ENCODE results near the gene ELL. TPM values are rescaled to one million over a fixed set of nuclear protein-coding genes. Genes with fewer than 3 reads are reported as not detected.

ELL gene
- total and polyA plus RNA-seq, 9 of the 15 experiments (the other 6 are each of a cell fraction or from before 2014, with no cell fraction given), result 0.24 to 22.5 (median 4.1) TPM

DNA sequence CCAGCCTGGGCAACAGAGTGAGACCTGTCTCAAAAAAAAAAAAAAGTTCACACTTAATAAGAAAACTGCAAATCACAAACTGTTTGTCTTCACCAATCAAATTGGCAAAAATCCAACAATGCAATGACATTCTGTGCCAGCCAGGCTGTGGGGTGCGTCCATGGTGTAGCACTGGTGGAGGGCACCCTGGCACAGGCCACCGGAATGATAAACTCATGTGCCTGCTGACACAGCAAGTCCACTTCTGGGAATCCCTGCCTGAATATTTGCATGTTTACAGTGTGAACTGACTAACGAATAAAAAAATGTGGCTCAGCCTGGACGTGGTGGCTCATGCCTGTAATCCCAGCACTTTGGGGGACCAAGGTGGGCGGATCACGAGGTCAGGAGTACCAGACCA, 122.9 kb downstream of the ELL start:
- Histone ChIP-seq H3K9me1 (ENCODE audit: control insufficient read depth, insufficient read depth, low read length) (no peaks in the 10 kb centered on the region), H3K27ac (ENCODE audit: extremely low read depth, low read depth, low read length) (no peak overlapping the region), H3K36me3 (ENCODE audit: control insufficient read depth, insufficient read depth, low read length) (no peaks in the 10 kb centered on the region), H3K27me3 (ENCODE audit: control insufficient read depth in 2 of 2, insufficient read depth in 2 of 2, low read length in 2 of 2) (no peaks in the 10 kb centered on the region), H3K4me3 (no peak overlapping the region), H4K20me1 (replicated peaks; ENCODE audit: control insufficient read depth, insufficient read depth, low read length) (no peaks in the 10 kb centered on the region), H3K9me3 (replicated peaks; ENCODE audit: control insufficient read depth, insufficient read depth, low read depth, low read length) (no peaks in the 10 kb centered on the region), H3K79me2 (ENCODE audit: control insufficient read depth, insufficient read depth, low read length) (no peaks in the 10 kb centered on the region), H2AFZ (ENCODE audit: low read depth, low read length) (no peak overlapping the region), H3K4me2 (ENCODE audit: insufficient read depth, low read length) (no peak overlapping the region), H3K9ac (ENCODE audit: insufficient read depth in 1 of 2, low read depth in 2 of 2, low read length in 2 of 2) (peak overlapping the region in 1 of 2 experiments; percentile 1; a peak in 1 of 4 replicates), H3K4me1 (replicated peaks in 1 of 2; ENCODE audit: control insufficient read depth in 2 of 2, insufficient read depth in 2 of 2, low read length in 2 of 2) (peaks cover 12 to 25% of the 10 kb centered on the region in 2 experiments)
- intact Hi-C loops (cut with micrococcal nuclease), result no loop called here
- TF ChIP-seq ZNF561 (CRISPR knock-in tag; conservative IDR thresholded peaks at IDR 0.05), result no peak
- TF ChIP-seq ZNF316 (IDR thresholded peaks at IDR 0.05), result peak; percentile 19; the same call in 1 of the 2 replicates
- TF ChIP-seq ZNF717 (CRISPR knock-in tag; IDR thresholded peaks at IDR 0.05), result no peak
- no peak for TF ChIP-seq ZBTB1 (CRISPR knock-in tag; IDR thresholded peaks at IDR 0.05; ENCODE audit: borderline replicate concordance, low read depth)
- peak; percentile 79 for TF ChIP-seq NFIC (IDR thresholded peaks at IDR 0.05)
- TF ChIP-seq U2AF1 (optimal IDR thresholded peaks at IDR 0.05; ENCODE audit: low read depth, low read length), result no peak
- TF ChIP-seq ZNF184 (CRISPR knock-in tag; IDR thresholded peaks at IDR 0.05), result no peak
- TF ChIP-seq NR4A1 (CRISPR knock-in tag; IDR thresholded peaks at IDR 0.05), result no peak
- TF ChIP-seq NR4A1 (tag; IDR thresholded peaks at IDR 0.05), result no peak
- no peak for TF ChIP-seq GABPB2 (CRISPR knock-in tag; conservative IDR thresholded peaks at IDR 0.05)
- TF ChIP-seq TCF3 (CRISPR knock-in tag; IDR thresholded peaks at IDR 0.05), result no peak
- no peak for TF ChIP-seq CHD1 (IDR thresholded peaks at IDR 0.05; ENCODE audit: low read length)
- no peak for TF ChIP-seq ZZZ3 (IDR thresholded peaks at IDR 0.05)
- no peak for TF ChIP-seq HMG20B (CRISPR knock-in tag; IDR thresholded peaks at IDR 0.05)
- no TSS peak for BruUV-seq (replicated peaks)
- no peak for ATAC-seq
- ChIA-PET POLR2A (interaction anchor here (1.0 to 4.1 kb wide), 2 partner anchors 10 to 117 kb away, joined by 4 to 80 read pairs; partner anchors contain the start of genes GDF15 and JUND), CTCF (ENCODE audit: low intra/inter-chr PET ratio) (no interaction called here)
- WGBS (ENCODE audit: insufficient coverage, low coverage, missing lambda C conversion rate), result 21% methylated on average over 6 of the region's 6 CpGs
- DNase-seq (ENCODE audit: extremely low read depth in 1 of 4, low spot score in 3 of 4), result no peak
- FAIRE-seq, result no peak
- in situ Hi-C loops (cut with MboI), result no loop called here
